GM23338 (cell line): ENCODE results near the gene BOLA3.

Source experiments
- CREB1 ChIP-seq: fragments of 250-450 bp; sonication (Bioruptor Pico); IDR thresholded peaks from 2 replicates; pipeline ENCODE4 v1.5.0; 2020; ENCODE audit warnings: low read depth, mild to moderate bottlenecking, moderate library complexity
- CTCF ChIP-seq, 2 experiments: fragments of 200-600 bp in 1 of 2; sonication (generic) in 1 of 2; conservative IDR thresholded peaks; 2 replicates each; pipeline versions ENCODE4 v1.5.1 to v1.6.1; 2016 to 2017; ENCODE audit warnings: antibody characterized with exemption in 2 of 2, low read depth in 2 of 2, mild to moderate bottlenecking in 2 of 2, moderate library complexity in 1 of 2
- EZH2 ChIP-seq: fragments of 200-600 bp; sonication (generic); IDR thresholded peaks from one replicate; pipeline ENCODE4 v1.8.0; 2017; ENCODE audit warnings: antibody characterized with exemption, mild to moderate bottlenecking, low read depth; ENCODE audit not compliant: unreplicated experiment
- EZH2phosphoT487 ChIP-seq: fragments of 200-600 bp; sonication (generic); IDR thresholded peaks from one replicate; pipeline ENCODE4 v1.8.1; 2018; ENCODE audit warnings: antibody characterized with exemption; ENCODE audit not compliant: unreplicated experiment
- POLR2AphosphoS5 ChIP-seq: IDR thresholded peaks from 2 replicates; pipeline ENCODE4 v1.6.1; 2016; ENCODE audit warnings: antibody characterized with exemption, low read depth
- ZNF114 ChIP-seq: fragments of 250-450 bp; sonication (Bioruptor Pico); IDR thresholded peaks from 2 replicates; pipeline ENCODE4 v1.5.0; 2020; ENCODE audit warnings: mild to moderate bottlenecking, moderate library complexity

- TF ChIP-seq CTCF (conservative IDR thresholded peaks at IDR 0.05; ENCODE audit: low read depth in 2 of 2) (no peak), CREB1 (CRISPR knock-in tag) (no peak), EZH2 (no peak), EZH2phosphoT487 (no peak), ZNF114 (CRISPR knock-in tag) (no peak), POLR2AphosphoS5 (no peak)
Observed at GRCh38 chr2:74086021-74086420, 61.7 kb downstream of the BOLA3 start.
